HG03469 (cell line): ENCODE measurements around the gene ANGPTL2.

Source experiments
- ATAC-seq: cut with Tn5 transposase; IDR thresholded peaks from one replicate; pipeline ENCODE4 v1.9.1; 2021; ENCODE audit warnings: mild to moderate bottlenecking, moderate library complexity, moderate number of reproducible peaks; ENCODE audit not compliant: unreplicated experiment

Gene ANGPTL2

GRCh38 chr9:127098916-127099553 is 23.4 kb downstream of the ANGPTL2 start:
- ATAC-seq, result no peak

- no peak for ATAC-seq
Measured at GRCh38 chr9:127097683-127098082, 24.8 kb downstream of the ANGPTL2 start.

- ATAC-seq, result no peak
Measured at GRCh38 chr9:127096208-127096607, 26.2 kb downstream of the ANGPTL2 start.

- ATAC-seq, result no peak
Measured at GRCh38 chr9:127095411-127095810, 27.0 kb downstream of the ANGPTL2 start.

- ATAC-seq, result no peak
Measured at GRCh38 chr9:127093319-127094020, 29.0 kb downstream of the ANGPTL2 start.

GRCh38 chr9:127092041-127092608 is 30.3 kb downstream of the ANGPTL2 start:
- no peak for ATAC-seq

GRCh38 chr9:127091526-127091925 is 30.9 kb downstream of the ANGPTL2 start:
- ATAC-seq, result no peak

GRCh38 chr9:127090341-127090985 is 32.0 kb downstream of the ANGPTL2 start:
- no peak for ATAC-seq

- no peak for ATAC-seq
Measured at GRCh38 chr9:127089631-127090081, 32.8 kb downstream of the ANGPTL2 start.

- ATAC-seq, result no peak
Measured at GRCh38 chr9:127088724-127089615, 33.5 kb downstream of the ANGPTL2 start.

- no peak for ATAC-seq
Measured at GRCh38 chr9:127087836-127088235, 34.6 kb downstream of the ANGPTL2 start.

- no peak for ATAC-seq
Measured at GRCh38 chr9:127087411-127087810, 35.0 kb downstream of the ANGPTL2 start.

- ATAC-seq, result no peak
Measured at GRCh38 chr9:127086771-127087170, 35.7 kb downstream of the ANGPTL2 start.

GRCh38 chr9:127085186-127085585 is 37.2 kb downstream of the ANGPTL2 start:
- no peak for ATAC-seq

- no peak for ATAC-seq
Measured at GRCh38 chr9:127084076-127085039, 38.1 kb downstream of the ANGPTL2 start.

- ATAC-seq, result no peak
Measured at GRCh38 chr9:127083138-127083980, 39.1 kb downstream of the ANGPTL2 start.

GRCh38 chr9:127081250-127082185 is 40.9 kb downstream of the ANGPTL2 start:
- no peak for ATAC-seq
